Gastrocnemius medialis (tissue), 4 donors: ENCODE measurements around the gene PTH1R. TPM values are rescaled to one million over a fixed set of nuclear protein-coding genes. Genes with fewer than 3 reads are reported as not detected.

Source experiments
- ATAC-seq, 2 donors: fragments of 150-250 bp; one replicate each; pipeline ENCODE4 v1.9.1; 2016
- DNase-seq, 2 donors: peaks; one replicate each; pipeline ENCODE4 v3.0.0-alpha.2; 2019
- H3K27ac ChIP-seq, 4 donors: fragments of 200-600 bp; sonication (generic); 1 replicate in 1 of 4; 2 replicates in 3 of 4; pipeline ENCODE4 v1.5.1; 2016 to 2018; ENCODE audit warnings: mild to moderate bottlenecking in 2 of 4, moderate library complexity in 1 of 4
- H3K27me3 ChIP-seq, 3 donors: fragments of 200-600 bp; sonication (generic) in 2 of 3; 1 replicate in 1 of 3; 2 replicates in 2 of 3; pipeline versions ENCODE4 v1.5.1 to v1.6.0; 2016 to 2019; ENCODE audit warnings: mild to moderate bottlenecking in 1 of 3, moderate library complexity in 1 of 3
- H3K36me3 ChIP-seq, 2 donors: fragments of 200-600 bp; sonication (generic) in 1 of 2; one replicate each; pipeline ENCODE4 v1.5.1; 2017 to 2018
- H3K4me1 ChIP-seq, 2 donors: fragments of 200-600 bp; sonication (generic) in 1 of 2; one replicate each; pipeline ENCODE4 v1.5.1; 2016 to 2017; ENCODE audit warnings: mild to moderate bottlenecking in 2 of 2
- H3K4me3 ChIP-seq, 4 donors: fragments of 200-600 bp; sonication (generic) in 3 of 4; 1 replicate in 1 of 4; 2 replicates in 3 of 4; pipeline ENCODE4 v1.5.1; 2016 to 2019; ENCODE audit warnings: mild to moderate bottlenecking in 2 of 4
- H3K9me3 ChIP-seq, 3 donors: fragments of 200-600 bp; sonication (generic) in 2 of 3; 1 replicate in 1 of 3; 2 replicates in 2 of 3; pipeline ENCODE4 v1.5.1; 2016 to 2019
- POLR2A ChIP-seq, 2 donors: fragments of 450-650 bp; IDR thresholded peaks; one replicate each; pipeline ENCODE4 v1.6.1; 2017; ENCODE audit warnings: antibody characterized with exemption in 2 of 2, mild to moderate bottlenecking in 2 of 2, moderate library complexity in 2 of 2
- in situ Hi-C, 4 donors: fragments of 200-750 bp; cut with MboI; loops; one replicate each; pipeline versions ENCODE4 v1.15.0 to v1.8.0; 2017; ENCODE audit warnings: low sequenced_read_pairs in 4 of 4
- intact Hi-C: fragments of 100-400 bp; cut with DNase I; formaldehyde crosslinking; loops from one replicate; pipeline ENCODE4 v1.15.1; 2023; ENCODE audit warnings: low total_unique reads
- total RNA-seq, 4 donors: library from RNA; depleted of rRNA; stranded (reverse); fragments of >200 nt; gene quantifications; one replicate each; pipeline versions ENCODE4 v1.1.0 to v1.2.3, GENCODE V29; 2016
- TF ChIP-seq, protein P1 (sequence below), 5 experiments: fragments of 450-650 bp in 3 of 5; fragments of 200-600 bp in 2 of 5; sonication (generic) in 2 of 5; IDR thresholded peaks in 4 of 5; conservative IDR thresholded peaks in 1 of 5; 1 replicate in 4 of 5; 2 replicates in 1 of 5; pipeline ENCODE4 v1.5.1; 2016 to 2019; ENCODE audit warnings: antibody characterized with exemption in 5 of 5, mild to moderate bottlenecking in 3 of 5, moderate library complexity in 3 of 5

Gene PTH1R
- total RNA-seq, 4 donors from 2014 or later = 2.3 to 7.9 (median 7.3) TPM

DNA sequence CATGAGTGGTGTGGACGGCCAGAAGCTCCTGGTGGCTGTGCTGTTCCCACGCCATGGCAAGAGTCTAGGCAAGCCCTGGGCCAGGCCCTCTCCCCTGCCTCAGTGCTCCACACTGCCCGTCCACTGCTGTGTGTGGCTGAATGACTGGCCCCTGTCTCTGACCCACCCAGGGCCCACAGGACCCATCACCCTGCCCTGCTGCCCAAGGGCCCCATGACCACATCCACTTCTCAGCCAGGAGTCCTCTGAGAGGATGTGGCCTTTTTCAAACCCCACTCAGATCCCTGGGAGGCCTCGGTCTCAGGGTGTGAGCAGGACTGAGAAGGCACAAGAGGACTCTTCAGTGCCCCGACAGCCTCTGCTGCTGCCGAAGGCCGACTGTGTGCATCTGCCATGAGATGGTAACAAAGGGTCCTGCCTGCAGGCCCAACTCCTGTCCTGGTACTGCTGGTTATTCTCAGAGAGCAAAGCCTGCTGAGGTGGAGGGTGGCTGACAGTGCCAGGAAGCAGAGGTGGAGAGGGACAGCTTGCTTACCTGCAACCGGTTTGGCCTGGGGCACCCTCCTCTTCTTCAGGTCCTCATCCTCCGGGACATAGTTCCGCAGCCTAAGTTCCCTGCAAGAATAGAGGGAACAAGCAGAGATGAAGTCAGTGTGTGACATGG is 47.5 kb downstream of the PTH1R start:
- peak in 1 of 2 donors; percentile 13 for DNase-seq
- no peaks in the 10 kb centered on the region for H3K27me3 ChIP-seq
- no peak for ATAC-seq
- peaks cover 0 to 55% of the 10 kb centered on the region in 2 donors for H3K36me3 ChIP-seq
- in situ Hi-C loops = no loop called here
- H3K27ac ChIP-seq = peak overlapping the region; percentile 77 to 96 (median 92)
- TF ChIP-seq, protein P1, sequence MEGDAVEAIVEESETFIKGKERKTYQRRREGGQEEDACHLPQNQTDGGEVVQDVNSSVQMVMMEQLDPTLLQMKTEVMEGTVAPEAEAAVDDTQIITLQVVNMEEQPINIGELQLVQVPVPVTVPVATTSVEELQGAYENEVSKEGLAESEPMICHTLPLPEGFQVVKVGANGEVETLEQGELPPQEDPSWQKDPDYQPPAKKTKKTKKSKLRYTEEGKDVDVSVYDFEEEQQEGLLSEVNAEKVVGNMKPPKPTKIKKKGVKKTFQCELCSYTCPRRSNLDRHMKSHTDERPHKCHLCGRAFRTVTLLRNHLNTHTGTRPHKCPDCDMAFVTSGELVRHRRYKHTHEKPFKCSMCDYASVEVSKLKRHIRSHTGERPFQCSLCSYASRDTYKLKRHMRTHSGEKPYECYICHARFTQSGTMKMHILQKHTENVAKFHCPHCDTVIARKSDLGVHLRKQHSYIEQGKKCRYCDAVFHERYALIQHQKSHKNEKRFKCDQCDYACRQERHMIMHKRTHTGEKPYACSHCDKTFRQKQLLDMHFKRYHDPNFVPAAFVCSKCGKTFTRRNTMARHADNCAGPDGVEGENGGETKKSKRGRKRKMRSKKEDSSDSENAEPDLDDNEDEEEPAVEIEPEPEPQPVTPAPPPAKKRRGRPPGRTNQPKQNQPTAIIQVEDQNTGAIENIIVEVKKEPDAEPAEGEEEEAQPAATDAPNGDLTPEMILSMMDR (IDR thresholded peaks at IDR 0.05 in 4 of 5, conservative IDR thresholded peaks at IDR 0.05 in 1 of 5) = no peak
- TF ChIP-seq POLR2A (IDR thresholded peaks at IDR 0.05) = no peak
- H3K4me3 ChIP-seq = no peak overlapping the region
- H3K9me3 ChIP-seq = no peaks in the 10 kb centered on the region
- H3K4me1 ChIP-seq = peaks cover 54 to 56% of the 10 kb centered on the region in 2 donors
- intact Hi-C loops = loop anchor here (10.0 kb wide), 1 partner anchor 400 kb away; no protein-coding TSS in a partner anchor

DNA sequence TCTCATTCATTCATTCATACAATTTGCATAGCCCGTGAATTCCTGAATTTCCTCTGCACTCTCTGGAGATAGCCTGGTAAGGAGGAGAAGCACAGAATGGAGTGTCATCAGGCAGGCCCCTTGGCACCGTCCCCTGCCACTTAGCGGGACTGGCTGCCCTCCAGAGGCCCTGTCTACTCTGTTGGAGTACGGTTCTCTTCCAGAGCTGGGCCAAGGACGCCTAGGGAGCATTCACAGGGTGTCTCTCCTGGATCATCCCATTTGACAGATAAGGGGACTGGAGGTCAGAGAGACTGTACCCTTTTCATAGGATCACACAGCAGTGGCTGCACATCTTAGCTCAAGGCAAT is 48.0 kb downstream of the PTH1R start:
- in situ Hi-C loops = no loop called here
- Histone ChIP-seq H3K36me3 (peaks cover 0 to 50% of the 10 kb centered on the region in 2 donors), H3K9me3 (no peaks in the 10 kb centered on the region), H3K4me3 (no peak overlapping the region), H3K27ac (peak overlapping the region; percentile 77 to 96 (median 92)), H3K27me3 (no peaks in the 10 kb centered on the region), H3K4me1 (peaks cover 54 to 58% of the 10 kb centered on the region in 2 donors)
- TF ChIP-seq, protein P1 (IDR thresholded peaks at IDR 0.05 in 4 of 5, conservative IDR thresholded peaks at IDR 0.05 in 1 of 5) = no peak
- TF ChIP-seq POLR2A (IDR thresholded peaks at IDR 0.05) = no peak
- intact Hi-C loops = loop anchor here (10.0 kb wide), 1 partner anchor 399 kb away; no protein-coding TSS in a partner anchor
- peak; percentile 18 to 37 for ATAC-seq
- peak; percentile 52 to 75 for DNase-seq

DNA sequence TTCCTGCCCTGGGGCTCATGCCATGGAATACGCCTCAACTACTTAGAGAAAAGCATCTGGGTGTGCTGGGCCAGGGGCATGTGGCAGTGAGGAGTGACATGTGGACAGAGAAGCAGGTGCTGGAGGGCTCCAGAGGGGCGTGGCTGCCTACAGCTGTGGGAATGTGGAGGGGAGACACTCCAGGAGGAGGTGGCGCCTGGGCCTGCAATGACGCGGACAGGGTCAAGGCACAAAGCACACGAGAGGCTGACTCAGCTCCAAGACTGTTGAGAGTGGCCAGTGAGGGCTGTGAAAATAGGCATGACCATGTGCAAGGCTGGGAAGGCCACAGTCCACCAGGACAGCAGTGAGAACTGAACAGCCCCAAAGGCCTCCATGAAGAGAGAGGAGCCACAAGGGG is 48.5 kb downstream of the PTH1R start:
- Histone ChIP-seq H3K9me3 (no peaks in the 10 kb centered on the region), H3K27me3 (no peaks in the 10 kb centered on the region), H3K4me1 (peaks cover 57 to 63% of the 10 kb centered on the region in 2 donors), H3K27ac (peak overlapping the region; percentile 77 to 96 (median 92)), H3K36me3 (peaks cover 0 to 45% of the 10 kb centered on the region in 2 donors), H3K4me3 (no peak overlapping the region)
- peak; percentile 55 to 59 for TF ChIP-seq POLR2A (IDR thresholded peaks at IDR 0.05)
- TF ChIP-seq, protein P1 (IDR thresholded peaks at IDR 0.05 in 4 of 5, conservative IDR thresholded peaks at IDR 0.05 in 1 of 5) = no peak
- peak; percentile 62 to 83 for ATAC-seq
- intact Hi-C loops (loop anchor here (1.0 to 10.0 kb wide), 2 partner anchors 9 to 399 kb away; no protein-coding TSS in a partner anchor), in situ Hi-C loops (no loop called here)
- DNase-seq = peak; percentile 61 to 95

DNA sequence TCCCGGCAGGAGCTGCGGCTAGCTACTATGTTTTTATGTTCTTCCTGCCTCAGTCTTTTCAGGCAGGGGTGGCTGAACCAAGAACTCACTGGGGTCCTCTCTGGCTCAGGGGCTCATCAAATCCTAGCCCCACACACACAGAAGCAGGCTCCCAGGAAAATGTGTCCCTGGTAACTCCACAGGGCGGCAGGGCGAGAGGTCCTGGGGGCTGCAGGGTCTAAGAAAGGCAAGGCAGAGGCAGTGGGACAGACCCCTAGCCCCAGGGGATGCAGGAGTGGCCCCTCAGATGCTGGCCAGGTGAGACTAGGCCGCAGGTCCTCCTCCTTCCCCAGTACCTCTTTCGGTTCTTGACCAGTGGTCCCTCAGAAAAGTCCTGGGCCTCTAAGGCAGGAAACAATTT is 48.9 kb downstream of the PTH1R start:
- H3K27me3 ChIP-seq = no peaks in the 10 kb centered on the region
- peaks cover 0 to 41% of the 10 kb centered on the region in 2 donors for H3K36me3 ChIP-seq
- H3K4me3 ChIP-seq = no peak overlapping the region
- in situ Hi-C loops (no loop called here), intact Hi-C loops (loop anchor here (1.0 to 10.0 kb wide), 2 partner anchors 9 to 398 kb away; no protein-coding TSS in a partner anchor)
- DNase-seq (peak in 1 of 2 donors; percentile 8), ATAC-seq (no peak)
- H3K9me3 ChIP-seq = no peaks in the 10 kb centered on the region
- peak overlapping the region; percentile 77 to 96 (median 92) for H3K27ac ChIP-seq
- peaks cover 62 to 67% of the 10 kb centered on the region in 2 donors for H3K4me1 ChIP-seq
- TF ChIP-seq, protein P1 (IDR thresholded peaks at IDR 0.05 in 4 of 5, conservative IDR thresholded peaks at IDR 0.05 in 1 of 5) = no peak
- no peak for TF ChIP-seq POLR2A (IDR thresholded peaks at IDR 0.05)
